GM23248 (cell line): ENCODE data around the gene NBPF3. TPM values are rescaled to one million over a fixed set of nuclear protein-coding genes. Genes with fewer than 3 reads are reported as not detected.

Experiments
- DNase-seq: peaks from one replicate; pipeline ENCODE4 v3.0.0-alpha.2; 2015
- H2AFZ ChIP-seq: fragments of 200-600 bp; sonication (generic); 2 replicates; pipeline ENCODE4 v1.6.1; 2016; ENCODE audit warnings: antibody characterized with exemption
- H3F3A ChIP-seq: fragments of 200-600 bp; sonication (generic); 2 replicates; pipeline ENCODE4 v1.6.1; 2016; ENCODE audit warnings: mild to moderate bottlenecking, antibody characterized with exemption, mixed run types; ENCODE audit not compliant: insufficient read depth
- H3K27ac ChIP-seq: fragments of 200-600 bp; sonication (generic); 2 replicates; pipeline ENCODE4 v1.5.1; 2016; ENCODE audit warnings: mild to moderate bottlenecking
- H3K27me3 ChIP-seq: fragments of 200-600 bp; sonication (generic); replicated peaks from 2 replicates; pipeline ENCODE4 v1.6.1; 2016; ENCODE audit warnings: mild to moderate bottlenecking; ENCODE audit not compliant: insufficient read depth
- H3K36me3 ChIP-seq: fragments of 200-600 bp; sonication (generic); 2 replicates; pipeline ENCODE4 v1.6.1; 2016; ENCODE audit warnings: low read depth, mild to moderate bottlenecking
- H3K4me1 ChIP-seq: fragments of 200-600 bp; sonication (generic); 2 replicates; pipeline ENCODE4 v1.6.1; 2016; ENCODE audit warnings: mild to moderate bottlenecking; ENCODE audit not compliant: insufficient read depth
- H3K4me2 ChIP-seq: fragments of 200-600 bp; sonication (generic); one replicate; pipeline ENCODE4 v1.6.1; 2016; ENCODE audit warnings: mild to moderate bottlenecking; ENCODE audit not compliant: unreplicated experiment
- H3K4me3 ChIP-seq: fragments of 200-600 bp; sonication (generic); 2 replicates; pipeline ENCODE4 v1.5.1; 2016; ENCODE audit warnings: mild to moderate bottlenecking
- H3K79me2 ChIP-seq: fragments of 200-600 bp; sonication (generic); 2 replicates; pipeline ENCODE4 v1.6.1; 2016; ENCODE audit warnings: mild to moderate bottlenecking; ENCODE audit not compliant: insufficient read depth
- H3K9ac ChIP-seq: fragments of 200-600 bp; sonication (generic); 2 replicates; pipeline ENCODE4 v1.6.1; 2016; ENCODE audit warnings: mild to moderate bottlenecking
- H3K9me2 ChIP-seq: fragments of 200-600 bp; sonication (generic); 2 replicates; pipeline ENCODE4 v1.6.1; 2016; ENCODE audit warnings: mixed run types, mild to moderate bottlenecking, moderate library complexity; ENCODE audit not compliant: insufficient read depth
- H3K9me3 ChIP-seq: fragments of 200-600 bp; sonication (generic); one replicate; pipeline ENCODE4 v1.6.1; 2017; ENCODE audit warnings: low read depth
- H4K20me1 ChIP-seq: fragments of 200-600 bp; sonication (generic); 2 replicates; pipeline ENCODE4 v1.6.0; 2016; ENCODE audit not compliant: insufficient read depth
- EZH2 ChIP-seq: fragments of 200-600 bp; sonication (generic); IDR thresholded peaks from 2 replicates; pipeline ENCODE4 v1.6.1; 2018; ENCODE audit warnings: antibody characterized with exemption, mild to moderate bottlenecking; ENCODE audit not compliant: insufficient read depth, poor library complexity, severe bottlenecking
- EZH2phosphoT487 ChIP-seq: fragments of 200-600 bp; sonication (generic); IDR thresholded peaks from 2 replicates; pipeline ENCODE4 v1.6.1; 2018; ENCODE audit warnings: antibody characterized with exemption, moderate library complexity, mild to moderate bottlenecking, low read depth; ENCODE audit not compliant: insufficient read depth
- WGBS, 2 experiments: methylation state at CpG; one replicate each; pipeline ENCODE4 v1.1.6; 2015 to 2017; ENCODE audit warnings: low lambda C conversion rate in 2 of 2, low coverage in 1 of 2; ENCODE audit errors: missing lambda C conversion rate in 2 of 2; 5-methylcytosine and 5-hydroxymethylcytosine counted together
- in situ Hi-C: fragments of 300-500 bp; cut with MboI; formaldehyde crosslinking; loops from 2 replicates; pipeline ENCODE4 v1.15.0; 2020
- polyA plus RNA-seq: library from polyadenylated mRNA; unstranded; fragments of >200 nt; fragmentation: Nextera tagmentation; extraction: Ambion mirVana; gene quantifications from 2 replicates; pipeline ENCODE4 v1.2.1, GENCODE V29; 2016
- total RNA-seq: library from RNA; depleted of rRNA; stranded (reverse); fragments of >200 nt; shearing (Covaris generic); gene quantifications from 2 replicates; pipeline ENCODE4 v1.2.3, GENCODE V29; 2014

The NBPF3 gene
- total and polyA plus RNA-seq, 2 experiments from 2014 or later = 8.9 to 14.1 TPM

DNA sequence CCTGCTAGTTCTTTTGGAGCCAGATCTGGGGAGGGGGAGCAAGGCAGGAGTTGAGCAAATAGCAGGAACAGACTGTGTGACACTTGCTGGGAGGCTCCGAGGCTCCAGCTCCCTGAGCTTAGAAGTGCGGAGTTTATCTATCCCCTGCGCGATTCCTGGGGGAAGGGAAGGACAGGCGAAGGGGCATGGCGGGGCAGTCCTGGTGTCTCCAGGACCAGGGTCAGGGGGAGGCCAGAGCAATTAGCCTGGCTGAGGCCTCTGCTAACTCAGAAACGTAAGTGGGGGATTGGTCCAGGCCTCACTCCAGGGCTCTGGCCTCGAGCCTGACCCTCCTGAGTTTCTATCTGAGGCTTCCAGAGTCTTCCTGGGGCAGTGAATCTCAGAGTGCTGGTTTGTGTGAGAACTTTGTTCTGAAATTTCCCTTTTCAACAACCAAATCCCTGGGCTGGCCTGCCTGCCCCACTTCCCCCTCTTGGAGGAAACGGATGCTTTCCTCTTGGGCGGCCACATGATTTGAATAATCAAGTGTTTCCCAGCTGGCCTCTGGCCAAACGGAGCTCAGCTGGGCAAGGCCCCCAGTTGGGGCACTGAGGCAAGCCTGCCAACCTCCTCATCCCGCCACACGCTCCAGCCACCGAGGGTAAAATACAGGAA, 84.9 kb downstream of the NBPF3 start:
- H3K4me3 ChIP-seq = no peak overlapping the region
- no peak overlapping the region for H2AFZ ChIP-seq
- no peak for DNase-seq
- H4K20me1 ChIP-seq = no peaks in the 10 kb centered on the region
- WGBS, 2 experiments = 84% methylated on average over 14 of the region's 14 CpGs
- peaks cover 4% of the 10 kb centered on the region; the same call in 1 of the 2 replicates for H3K27me3 ChIP-seq
- H3K9me2 ChIP-seq = no peaks in the 10 kb centered on the region
- no peaks in the 10 kb centered on the region for H3F3A ChIP-seq
- no peaks in the 10 kb centered on the region for H3K36me3 ChIP-seq
- in situ Hi-C loops = no loop called here
- no peaks in the 10 kb centered on the region for H3K4me1 ChIP-seq
- no peaks in the 10 kb centered on the region for H3K9me3 ChIP-seq
- H3K27ac ChIP-seq = no peak overlapping the region
- no peak overlapping the region for H3K4me2 ChIP-seq
- H3K79me2 ChIP-seq = no peaks in the 10 kb centered on the region
- TF ChIP-seq EZH2phosphoT487 (no peak), EZH2 (no peak)
- H3K9ac ChIP-seq = no peak overlapping the region

DNA sequence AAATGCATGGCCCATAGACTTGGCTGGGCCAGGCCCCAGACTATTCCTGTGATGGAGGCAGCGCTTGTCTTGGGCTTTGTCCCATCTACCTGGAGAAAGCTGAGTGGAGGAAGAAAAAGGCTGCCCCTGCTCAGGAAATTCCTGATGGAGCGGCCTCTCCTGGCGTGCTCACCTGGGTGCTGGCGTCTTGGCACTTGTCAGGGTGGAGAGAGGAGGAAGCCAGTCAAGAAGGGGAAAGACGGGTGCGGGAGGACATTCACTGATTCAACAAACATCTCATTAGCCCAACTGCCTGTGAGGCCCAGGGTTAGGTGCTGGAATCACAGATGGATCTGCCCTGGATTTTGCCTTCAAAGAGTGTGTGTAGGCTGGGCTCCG, 85.4 kb downstream of the NBPF3 start:
- no peaks in the 10 kb centered on the region for H3K36me3 ChIP-seq
- 87 to 88% methylated on average over 6 to 7 of the region's 7 CpGs for WGBS, 2 experiments
- no peak overlapping the region for H3K4me2 ChIP-seq
- H3K4me1 ChIP-seq = no peaks in the 10 kb centered on the region
- peaks cover 8% of the 10 kb centered on the region for H3K27me3 ChIP-seq
- H3F3A ChIP-seq = no peaks in the 10 kb centered on the region
- no peak for DNase-seq
- no peaks in the 10 kb centered on the region for H3K9me2 ChIP-seq
- H3K27ac ChIP-seq = no peak overlapping the region
- no peak for TF ChIP-seq EZH2phosphoT487
- no peak for TF ChIP-seq EZH2
- no peak overlapping the region for H3K4me3 ChIP-seq
- no peaks in the 10 kb centered on the region for H4K20me1 ChIP-seq
- no peak overlapping the region for H3K9ac ChIP-seq
- H3K9me3 ChIP-seq = no peaks in the 10 kb centered on the region
- H3K79me2 ChIP-seq = no peaks in the 10 kb centered on the region
- no peak overlapping the region for H2AFZ ChIP-seq
- in situ Hi-C loops = no loop called here

DNA sequence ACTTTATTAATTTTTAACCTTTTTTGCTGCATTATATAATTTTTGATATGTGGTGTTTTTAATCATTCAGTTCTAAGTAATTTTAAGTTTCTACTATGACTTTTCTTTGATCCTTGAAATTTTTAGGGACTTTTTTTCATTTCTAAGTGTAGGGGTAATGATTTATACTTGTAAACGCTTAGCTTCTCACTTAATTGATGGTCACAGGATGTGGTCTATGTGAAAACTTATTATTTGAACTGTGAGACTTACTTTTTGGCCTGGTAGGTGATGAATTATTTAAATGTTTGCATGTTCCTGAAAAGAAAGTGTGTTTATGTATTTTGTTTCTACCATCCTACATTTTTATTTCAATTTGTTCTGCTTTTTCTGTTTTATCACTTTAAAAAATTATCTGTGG, 86.5 kb downstream of the NBPF3 start:
- Histone ChIP-seq H3K4me2 (no peak overlapping the region), H3F3A (no peaks in the 10 kb centered on the region), H4K20me1 (no peaks in the 10 kb centered on the region), H3K36me3 (no peaks in the 10 kb centered on the region), H3K9ac (no peak overlapping the region), H3K27me3 (peaks cover 13% of the 10 kb centered on the region), H3K4me1 (no peaks in the 10 kb centered on the region), H3K4me3 (no peak overlapping the region), H3K9me3 (no peaks in the 10 kb centered on the region), H3K9me2 (no peaks in the 10 kb centered on the region), H2AFZ (no peak overlapping the region), H3K27ac (no peak overlapping the region), H3K79me2 (no peaks in the 10 kb centered on the region)
- TF ChIP-seq EZH2phosphoT487 (no peak), EZH2 (no peak)
- no peak for DNase-seq
- in situ Hi-C loops = no loop called here
- WGBS, 2 experiments = 93 to 95% methylated on average over 1 of the region's 1 CpG

DNA sequence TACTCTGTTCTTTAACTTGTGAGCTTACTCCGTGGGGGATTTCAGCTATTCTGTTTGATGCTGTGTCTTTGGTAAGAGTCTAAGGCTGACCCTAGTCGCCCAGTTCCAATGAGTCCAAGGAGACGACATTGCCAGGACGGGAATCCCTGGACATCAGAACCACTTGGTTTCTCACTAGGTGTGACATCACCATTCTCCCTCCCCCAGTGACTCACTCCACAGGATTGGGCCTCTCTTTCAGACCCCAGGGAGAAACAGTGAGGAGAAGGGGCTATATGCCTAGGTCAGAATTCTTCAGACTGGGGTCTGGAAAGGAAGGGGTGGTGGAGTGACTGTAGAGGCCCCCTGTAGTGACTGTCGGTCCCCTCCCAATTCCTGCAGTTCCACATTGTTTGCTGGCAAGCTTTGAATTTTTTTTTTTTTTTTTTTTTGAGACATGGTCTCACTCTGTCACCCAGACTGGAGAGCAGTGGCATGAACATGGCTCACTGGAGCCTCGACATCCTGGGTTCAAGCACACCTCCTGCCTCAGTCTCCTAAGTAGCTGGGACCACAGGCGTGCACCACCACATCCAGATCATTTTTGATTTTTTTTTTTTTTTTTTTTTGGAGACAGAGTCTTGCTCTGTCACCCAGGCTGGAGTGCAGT, 90.6 kb downstream of the NBPF3 start:
- no peak for TF ChIP-seq EZH2phosphoT487
- no peak for TF ChIP-seq EZH2
- peak; percentile 41 for DNase-seq
- no peak overlapping the region for H3K27ac ChIP-seq

More for the DNA sequence above, 90.6 kb downstream of the NBPF3 start:
- Histone ChIP-seq H3K9me2 (no peaks in the 10 kb centered on the region), H3K4me2 (no peak overlapping the region), H3K4me3 (no peak overlapping the region), H3K27me3 (peaks cover 28% of the 10 kb centered on the region), H3K9ac (no peak overlapping the region), H2AFZ (no peak overlapping the region), H3K36me3 (no peaks in the 10 kb centered on the region), H3K4me1 (no peaks in the 10 kb centered on the region), H3K9me3 (no peaks in the 10 kb centered on the region), H4K20me1 (no peaks in the 10 kb centered on the region), H3F3A (no peaks in the 10 kb centered on the region), H3K79me2 (no peaks in the 10 kb centered on the region)
- WGBS, 2 experiments = 65 to 66% methylated on average over 7 of the region's 7 CpGs
- in situ Hi-C loops = no loop called here
